ENCODE results near the gene WDR18.

Gene WDR18

GRCh38 chr19:964761-965694, 19.1 kb upstream of the WDR18 start:
- TF ChIP-seq POLR2A (IDR thresholded peaks at IDR 0.05; ENCODE audit: low read depth, low read length), result no peak
- FAIRE-seq (no peak), DNase-seq (ENCODE audit: insufficient read length, low spot score) (no peak)

GRCh38 chr19:966485-967088, 17.6 kb upstream of the WDR18 start:
- FAIRE-seq, result no peak
- DNase-seq (ENCODE audit: insufficient read length, low spot score), result no peak
- no peak for TF ChIP-seq POLR2A (IDR thresholded peaks at IDR 0.05; ENCODE audit: low read depth, low read length)

GRCh38 chr19:970695-971094, 13.4 kb upstream of the WDR18 start:
- TF ChIP-seq POLR2A (IDR thresholded peaks at IDR 0.05; ENCODE audit: low read depth, low read length), result no peak
- FAIRE-seq (no peak), DNase-seq (ENCODE audit: insufficient read length, low spot score) (no peak)

- DNase-seq (ENCODE audit: insufficient read length, low spot score), result no peak
- no peak for FAIRE-seq
- TF ChIP-seq POLR2A (IDR thresholded peaks at IDR 0.05; ENCODE audit: low read depth, low read length), result no peak
These were observed 12.3 kb upstream of the WDR18 start for GRCh38 chr19:971795-972194.

- TF ChIP-seq POLR2A (IDR thresholded peaks at IDR 0.05; ENCODE audit: low read depth, low read length), result no peak
- FAIRE-seq, result no peak
- no peak for DNase-seq (ENCODE audit: insufficient read length, low spot score)
These were observed 11.9 kb upstream of the WDR18 start for GRCh38 chr19:972281-972680.

- TF ChIP-seq POLR2A (IDR thresholded peaks at IDR 0.05; ENCODE audit: low read depth, low read length), result no peak
- FAIRE-seq (no peak), DNase-seq (ENCODE audit: insufficient read length, low spot score) (no peak)
These were observed 10.2 kb upstream of the WDR18 start for GRCh38 chr19:973726-974563.

GRCh38 chr19:974564-975257, 9.4 kb upstream of the WDR18 start:
- no peak for FAIRE-seq
- DNase-seq (ENCODE audit: insufficient read length, low spot score), result no peak
- TF ChIP-seq POLR2A (IDR thresholded peaks at IDR 0.05; ENCODE audit: low read depth, low read length), result no peak

GRCh38 chr19:976476-976875, 7.7 kb upstream of the WDR18 start:
- DNase-seq (ENCODE audit: insufficient read length, low spot score), result no peak

GRCh38 chr19:977058-977464, 7.1 kb upstream of the WDR18 start:
- FAIRE-seq, result no peak
- no peak for DNase-seq (ENCODE audit: insufficient read length, low spot score)
- TF ChIP-seq POLR2A (IDR thresholded peaks at IDR 0.05; ENCODE audit: low read depth, low read length), result no peak

More at GRCh38 chr19:976476-976875, 7.7 kb upstream of the WDR18 start:
- TF ChIP-seq POLR2A (IDR thresholded peaks at IDR 0.05; ENCODE audit: low read depth, low read length), result no peak
- FAIRE-seq, result no peak

- DNase-seq (ENCODE audit: insufficient read length, low spot score) (no peak), FAIRE-seq (no peak)
- TF ChIP-seq POLR2A (IDR thresholded peaks at IDR 0.05; ENCODE audit: low read depth, low read length), result no peak
These were observed 4.8 kb upstream of the WDR18 start for GRCh38 chr19:979318-979741.

- no peak for TF ChIP-seq POLR2A (IDR thresholded peaks at IDR 0.05; ENCODE audit: low read depth, low read length)
- no peak for FAIRE-seq
- DNase-seq (ENCODE audit: insufficient read length, low spot score), result no peak
These were observed 3.8 kb upstream of the WDR18 start for GRCh38 chr19:980133-980998.

- peak; percentile 93 for DNase-seq (ENCODE audit: insufficient read length, low spot score)
- no peak for TF ChIP-seq POLR2A (IDR thresholded peaks at IDR 0.05; ENCODE audit: low read depth, low read length)
- FAIRE-seq, result no peak
These were observed 1.5 kb upstream of the WDR18 start for GRCh38 chr19:982567-983170.

Data from H54 (cell line).